GM18867 (cell line): Measurements from ENCODE around the gene CYP19A1.
"Not testable (repeated sequence)": the region's sequence is repeated elsewhere in the genome, so short reads cannot be mapped to it uniquely, and the experiment has no call there.

Experiments used
- ATAC-seq: cut with Tn5 transposase; IDR thresholded peaks from one replicate; pipeline ENCODE4 v1.9.1; 2021; ENCODE audit warnings: mild to moderate bottlenecking, moderate library complexity; ENCODE audit not compliant: unreplicated experiment

Gene CYP19A1

DNA sequence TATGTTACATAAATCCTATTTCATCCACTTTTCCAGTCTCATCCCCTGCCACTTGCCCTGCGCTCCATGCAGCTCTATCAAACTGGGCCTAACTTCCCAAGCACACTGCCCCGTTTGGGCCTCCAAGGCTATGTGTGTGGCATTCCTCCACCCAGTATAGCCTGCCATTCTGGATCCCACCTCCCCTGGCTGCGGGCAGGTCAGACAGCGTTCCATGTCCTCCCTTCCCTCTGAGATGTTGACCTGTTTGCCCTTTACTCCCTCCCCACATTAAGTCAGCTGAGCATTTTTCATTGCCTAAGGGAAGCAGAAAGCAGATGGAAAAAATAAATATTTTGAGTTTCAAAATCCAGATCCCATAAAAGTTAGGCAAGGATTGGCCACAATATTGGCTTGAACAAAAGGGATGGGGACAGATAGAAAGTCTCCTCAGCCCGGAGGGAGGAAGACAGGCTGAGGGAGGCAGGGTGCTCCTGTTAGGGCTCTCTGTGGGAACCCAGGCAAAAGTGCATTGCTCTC, 73.3 kb downstream of the CYP19A1 start:
- no peak for ATAC-seq

DNA sequence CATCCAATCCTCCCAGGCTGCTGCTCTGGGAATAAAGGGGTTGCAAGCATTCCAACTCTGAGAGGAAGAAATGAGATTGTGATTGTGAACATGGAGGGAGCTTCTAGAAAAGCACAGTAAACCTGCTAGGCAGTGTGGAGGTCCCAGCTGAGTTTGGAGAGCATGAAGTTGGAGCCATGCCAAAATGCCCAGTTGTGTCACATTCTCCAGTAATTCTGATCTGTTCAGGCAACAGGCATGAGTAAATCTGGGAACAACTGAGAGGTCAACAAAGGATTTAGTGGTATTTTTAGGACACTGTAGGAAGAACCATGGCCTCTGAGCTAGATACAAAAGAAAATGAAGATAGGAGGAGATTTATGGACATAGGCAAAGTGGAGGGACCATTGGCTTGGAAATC, 74.7 kb downstream of the CYP19A1 start:
- no peak for ATAC-seq

DNA sequence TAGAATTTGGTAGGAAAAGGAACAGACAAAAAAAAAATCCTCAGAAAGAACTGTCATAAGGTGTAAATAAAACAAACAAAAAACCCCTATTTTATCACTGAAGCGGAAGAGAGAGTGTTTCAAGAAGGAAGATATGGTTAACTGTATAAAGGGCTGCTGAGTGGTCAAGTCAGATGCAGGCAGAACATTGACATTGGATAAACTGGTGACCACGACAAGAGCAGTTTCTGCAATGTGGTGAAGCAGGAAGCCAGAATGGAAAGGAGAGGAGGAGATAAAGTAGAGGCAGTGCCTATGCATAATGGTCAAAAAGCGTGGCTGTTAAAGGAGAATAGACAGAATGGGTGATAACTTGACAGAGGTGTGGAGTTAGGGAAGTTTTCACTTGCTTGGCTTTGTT, 75.3 kb downstream of the CYP19A1 start:
- no peak for ATAC-seq

DNA sequence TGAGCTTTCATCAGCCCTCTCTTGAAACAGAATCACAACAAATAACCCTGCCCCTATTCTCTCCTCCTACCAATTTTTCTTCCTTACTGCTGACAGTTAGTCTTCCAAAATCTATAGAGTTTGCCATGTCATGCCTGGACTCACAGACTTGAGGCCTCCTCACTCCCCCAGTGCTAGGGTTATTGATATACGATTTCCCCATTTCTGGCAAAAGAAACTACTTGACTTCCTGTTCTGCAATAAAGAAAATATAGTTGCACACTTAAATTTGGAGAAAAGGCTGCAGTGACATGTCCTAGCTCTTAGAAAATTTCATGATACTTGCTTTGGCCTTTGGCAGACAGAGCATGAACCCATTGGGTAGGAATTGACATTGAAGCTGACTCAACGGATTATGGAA, 75.9 kb downstream of the CYP19A1 start:
- no peak for ATAC-seq

DNA sequence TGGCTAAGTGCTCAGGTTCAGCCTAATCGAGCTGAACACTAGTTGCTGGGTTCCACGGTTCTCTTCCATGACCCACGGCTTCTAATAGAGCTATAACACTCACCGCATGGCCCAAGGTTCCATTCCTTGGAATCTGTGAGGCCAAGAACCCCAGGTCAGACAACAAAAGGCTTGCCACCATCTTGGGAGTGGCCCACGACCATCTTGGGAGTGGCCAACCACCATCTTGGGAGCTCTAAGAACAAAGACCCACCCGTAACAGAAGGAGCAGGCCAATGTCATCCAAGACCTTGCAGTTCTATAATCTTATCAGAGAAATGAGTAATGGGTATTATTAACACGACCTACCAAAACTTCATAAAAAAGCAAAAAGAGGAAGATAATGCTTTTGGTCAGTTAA, 77.3 kb downstream of the CYP19A1 start:
- ATAC-seq, result not testable (repeated sequence)

DNA sequence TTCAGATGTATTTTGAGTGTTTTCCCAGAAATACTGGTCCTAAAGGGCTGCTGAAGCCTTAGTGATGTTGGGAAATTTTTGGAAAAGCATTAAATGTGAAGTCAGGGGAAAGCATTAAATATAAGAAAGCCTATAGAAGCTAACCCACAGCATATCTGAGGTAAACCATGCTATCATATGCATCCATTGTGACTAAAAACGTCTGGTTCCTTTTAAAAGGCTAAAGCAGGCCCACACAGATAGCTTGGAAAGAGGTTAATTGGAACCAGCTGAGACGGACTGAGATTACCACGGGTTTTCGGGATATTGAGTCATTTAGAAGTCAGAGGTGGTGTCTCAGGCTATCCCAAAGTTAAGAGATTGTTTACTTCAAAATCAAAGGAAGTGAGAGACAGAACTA, 78.2 kb downstream of the CYP19A1 start:
- ATAC-seq, result no peak

DNA sequence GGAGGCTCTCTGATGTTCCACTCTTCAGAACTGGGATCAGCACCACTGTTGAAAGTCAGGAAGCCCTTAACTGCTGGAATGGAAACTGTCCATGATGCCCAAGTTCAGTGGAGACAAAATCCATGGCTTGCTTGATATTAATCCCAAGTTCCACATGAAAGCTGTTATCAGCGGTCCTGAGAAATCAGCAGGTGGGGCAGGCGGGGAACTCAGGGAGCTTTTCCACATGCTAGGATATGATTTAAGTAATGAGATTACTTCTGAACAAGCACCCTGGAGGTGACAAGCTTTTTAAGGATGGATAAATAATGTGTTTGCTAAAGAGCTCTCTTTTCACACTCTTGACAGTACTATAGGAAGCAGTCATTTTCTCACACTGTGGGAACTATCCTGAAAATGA, 82.9 kb downstream of the CYP19A1 start:
- ATAC-seq, result no peak

DNA sequence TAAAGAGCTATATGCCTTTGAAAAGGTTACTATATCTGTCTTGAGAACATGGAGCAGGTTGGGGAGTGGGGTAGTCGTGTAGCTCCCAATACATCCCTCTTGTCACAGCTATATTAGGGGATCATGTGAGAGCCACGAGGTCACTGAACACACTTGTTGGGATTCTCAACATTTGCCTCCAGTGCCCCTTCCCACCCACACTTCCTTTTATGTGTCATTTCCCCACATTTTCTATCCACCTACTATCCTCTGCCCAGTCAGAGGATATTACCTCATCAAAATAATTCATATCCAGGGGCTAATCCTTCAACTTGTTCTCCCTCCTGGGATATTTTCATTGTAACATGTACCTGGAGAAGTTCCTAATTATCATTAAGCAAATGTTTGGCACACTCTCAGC, 85.0 kb downstream of the CYP19A1 start:
- ATAC-seq, result no peak

DNA sequence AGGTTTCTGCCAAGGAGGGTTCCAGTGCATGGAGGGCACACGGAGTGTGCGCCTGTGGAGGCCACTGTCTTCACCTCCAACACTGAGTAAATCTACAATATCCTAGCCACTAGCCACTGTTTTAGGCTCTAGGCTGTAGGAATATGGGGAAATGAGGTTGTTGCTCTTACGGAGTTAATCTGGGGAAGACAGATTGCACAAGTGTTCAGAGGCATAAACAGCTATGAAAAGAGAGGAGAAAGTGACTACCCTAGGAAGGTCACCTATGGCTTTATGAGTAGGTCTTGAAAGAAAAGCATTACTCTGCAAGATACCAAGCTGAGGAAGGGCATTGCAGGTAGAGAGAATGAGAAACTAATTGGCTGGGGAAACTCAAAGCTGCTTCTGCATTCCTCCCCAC, 85.7 kb downstream of the CYP19A1 start:
- ATAC-seq, result no peak

DNA sequence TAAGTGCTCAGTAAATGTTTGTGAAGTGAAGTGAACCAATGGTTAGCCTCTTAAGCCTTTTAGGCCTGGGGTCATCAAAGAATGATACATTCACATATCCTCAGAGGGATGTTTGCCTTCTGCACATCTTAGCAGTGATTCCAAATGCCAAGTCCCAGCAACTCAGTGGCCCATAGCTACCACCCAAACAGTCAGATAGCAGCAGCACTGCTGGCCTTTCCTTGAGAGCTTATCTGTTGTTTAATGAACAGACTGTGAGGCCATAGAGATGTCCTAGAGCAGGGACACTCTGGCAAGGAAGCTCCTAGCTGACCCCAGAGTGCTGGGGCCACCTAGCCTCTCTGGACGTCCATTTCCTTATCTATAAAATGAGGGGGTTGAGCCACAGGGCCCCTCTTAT, 86.8 kb downstream of the CYP19A1 start:
- no peak for ATAC-seq

DNA sequence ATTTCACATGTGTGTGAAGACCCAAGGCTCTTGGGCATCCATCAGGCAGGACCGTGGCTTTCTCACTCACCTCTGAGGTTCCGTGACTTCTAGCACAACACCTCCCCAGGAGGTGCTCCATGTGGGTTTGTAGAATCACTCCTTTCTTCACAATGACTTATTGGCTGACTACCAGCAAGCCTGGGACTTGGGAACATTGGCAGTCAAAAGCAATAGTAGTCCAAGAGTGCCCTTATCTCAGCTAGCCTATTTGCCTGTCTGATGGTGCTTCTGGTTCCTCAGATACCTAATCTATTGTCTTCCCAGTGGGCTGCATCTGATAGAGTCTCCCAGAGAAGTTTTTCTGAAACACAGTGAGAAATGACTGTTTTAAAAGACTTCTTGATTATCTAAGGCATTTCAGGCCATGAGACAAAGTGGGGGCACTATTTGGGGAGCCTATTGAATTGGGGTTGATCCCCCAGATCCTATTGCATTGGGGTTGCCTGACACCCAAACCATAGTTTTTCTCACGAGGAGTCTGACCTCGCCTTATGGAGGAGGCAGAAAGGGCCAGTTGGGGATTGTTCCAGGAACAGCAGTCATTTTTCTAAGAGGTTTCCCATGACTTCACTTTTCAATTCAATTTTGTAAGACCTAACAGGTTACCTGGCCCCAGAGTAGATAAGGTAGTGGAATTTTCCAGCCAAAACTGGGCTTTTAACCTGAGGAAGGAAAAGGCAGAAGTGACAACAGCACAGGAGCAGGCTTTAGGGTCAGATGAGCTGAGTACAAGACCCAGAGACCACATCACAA, 88.0 kb downstream of the CYP19A1 start:
- no peak for ATAC-seq

DNA sequence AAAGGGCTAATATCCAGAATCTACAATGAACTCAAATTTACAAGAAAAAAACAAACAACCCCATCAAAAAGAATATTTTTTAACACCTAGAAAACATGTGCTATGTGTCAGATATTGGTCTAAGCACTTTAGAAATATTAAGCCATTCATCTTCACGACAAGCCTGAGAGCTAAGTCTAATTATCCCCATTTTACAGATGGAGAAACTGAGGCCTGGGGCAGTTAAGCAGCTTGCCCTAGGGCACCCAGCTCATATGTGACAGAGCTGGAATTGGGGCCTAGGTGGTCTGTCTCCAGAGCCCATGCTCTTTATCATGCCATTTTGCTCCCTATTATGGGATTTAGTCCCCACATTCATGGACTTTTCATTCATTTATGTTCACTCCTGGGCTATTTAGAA, 92.8 kb downstream of the CYP19A1 start:
- no peak for ATAC-seq

DNA sequence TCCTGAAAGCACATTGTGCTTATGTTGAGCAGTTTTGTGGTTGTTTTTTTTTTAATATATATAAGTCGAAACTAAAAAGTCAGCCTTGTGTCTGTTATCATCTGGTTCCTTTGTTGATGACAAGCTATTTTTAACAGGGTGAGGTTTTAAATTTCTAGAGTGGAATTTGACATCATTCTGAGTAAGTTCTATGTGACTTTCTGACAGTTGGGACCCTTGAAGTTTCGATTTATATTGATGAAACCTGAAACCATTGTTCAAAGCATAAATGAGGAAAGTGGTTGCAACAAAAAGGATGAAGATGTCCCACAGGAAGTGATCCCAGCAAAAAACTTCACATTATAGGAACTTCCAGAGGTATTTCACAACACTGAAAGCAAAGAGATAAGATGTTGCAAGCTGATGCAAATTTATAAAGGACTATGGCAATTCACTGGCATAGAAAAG, 94.0 kb downstream of the CYP19A1 start:
- no peak for ATAC-seq

DNA sequence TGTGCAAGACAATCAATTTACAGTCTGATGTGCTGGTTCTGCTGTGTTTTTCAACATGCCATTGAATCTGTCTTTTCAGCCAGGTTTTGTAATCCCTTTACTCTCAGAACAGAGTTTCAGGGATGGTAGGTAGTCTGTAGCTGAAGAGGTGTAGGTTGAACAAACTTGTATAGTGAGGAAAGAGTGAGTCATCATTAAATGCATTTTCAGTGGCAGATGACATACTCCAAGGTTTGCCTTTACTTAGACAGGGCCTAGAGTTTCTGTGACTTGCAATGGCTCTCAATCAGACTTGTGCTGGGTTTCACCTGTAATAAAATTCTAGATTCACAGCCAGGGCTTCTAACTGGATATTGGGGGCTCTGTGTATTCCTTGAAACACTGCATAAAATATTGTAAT, 94.6 kb downstream of the CYP19A1 start:
- ATAC-seq, result no peak

DNA sequence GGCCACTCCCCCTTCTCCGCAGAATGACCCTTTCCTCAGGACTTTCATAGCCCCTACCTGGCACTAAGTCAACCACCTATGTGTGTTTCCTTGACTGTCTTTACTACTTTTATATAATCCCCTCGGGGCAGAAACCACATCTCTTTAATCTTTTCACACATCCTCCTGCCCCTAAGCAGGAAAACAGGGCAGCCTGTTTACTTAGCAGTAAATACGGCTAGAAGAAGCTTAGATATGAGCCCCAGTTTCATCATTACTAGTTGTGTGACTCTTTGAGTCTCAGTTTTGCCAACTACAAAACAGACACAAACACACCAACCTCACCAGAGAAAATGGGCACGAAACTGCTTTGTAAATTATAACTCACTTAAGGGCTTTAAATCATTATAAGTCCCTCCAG, 98.3 kb downstream of the CYP19A1 start:
- ATAC-seq, result no peak

DNA sequence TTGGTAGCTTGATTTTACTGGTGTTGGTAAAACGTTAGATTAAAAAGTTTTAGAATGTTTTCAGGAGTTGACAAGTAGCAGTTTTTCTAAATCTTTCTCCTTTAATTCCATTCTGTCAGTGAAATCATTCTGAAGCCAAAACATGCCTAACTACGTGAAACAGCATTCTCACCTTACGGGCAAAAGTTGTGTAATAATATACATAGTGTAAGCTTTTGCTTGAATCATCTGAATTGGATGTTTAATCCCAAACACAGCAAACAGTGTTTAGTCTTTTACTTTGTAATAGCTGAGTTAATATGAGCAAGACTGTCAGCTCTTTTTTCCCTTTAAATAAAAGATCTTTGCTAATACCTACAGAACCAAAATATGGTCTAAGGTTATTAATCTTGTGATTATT, 100.6 kb downstream of the CYP19A1 start:
- no peak for ATAC-seq

DNA sequence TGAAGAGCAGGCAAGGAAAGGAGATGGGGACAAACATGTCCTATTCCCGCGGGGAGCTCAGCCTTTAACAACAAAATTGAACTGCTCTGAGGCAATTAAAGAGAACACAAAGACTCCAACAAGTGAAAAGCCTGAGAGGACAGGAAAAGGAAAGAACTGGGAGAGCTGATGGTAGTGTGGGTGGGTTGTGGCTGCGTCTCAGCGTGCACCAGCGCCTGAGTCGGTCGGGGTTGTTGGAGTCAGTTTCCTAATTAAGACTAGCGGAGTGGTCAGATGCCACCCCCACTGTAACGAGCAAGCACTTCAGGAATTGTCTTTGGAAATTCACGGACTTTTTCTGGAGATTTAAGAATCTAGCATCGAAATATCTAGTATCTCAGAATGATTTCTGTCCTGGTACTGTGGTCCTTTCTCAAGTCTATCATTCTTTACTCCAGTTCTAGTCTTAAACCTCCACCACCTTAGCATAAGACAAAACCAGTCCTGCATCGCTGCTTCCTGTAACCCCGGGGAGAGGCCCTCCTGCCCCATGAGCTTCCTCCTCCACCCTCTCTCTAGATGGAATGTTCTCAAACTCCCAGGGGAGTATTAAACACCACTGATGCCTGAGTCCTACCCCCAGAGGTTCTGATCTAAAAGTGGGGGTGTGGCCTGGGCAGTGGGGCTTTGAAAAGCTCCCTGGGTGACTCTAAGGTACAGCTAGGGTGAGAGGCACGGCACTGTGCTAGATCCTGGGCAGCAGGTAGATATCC, 104.0 kb downstream of the CYP19A1 start:
- no peak for ATAC-seq

DNA sequence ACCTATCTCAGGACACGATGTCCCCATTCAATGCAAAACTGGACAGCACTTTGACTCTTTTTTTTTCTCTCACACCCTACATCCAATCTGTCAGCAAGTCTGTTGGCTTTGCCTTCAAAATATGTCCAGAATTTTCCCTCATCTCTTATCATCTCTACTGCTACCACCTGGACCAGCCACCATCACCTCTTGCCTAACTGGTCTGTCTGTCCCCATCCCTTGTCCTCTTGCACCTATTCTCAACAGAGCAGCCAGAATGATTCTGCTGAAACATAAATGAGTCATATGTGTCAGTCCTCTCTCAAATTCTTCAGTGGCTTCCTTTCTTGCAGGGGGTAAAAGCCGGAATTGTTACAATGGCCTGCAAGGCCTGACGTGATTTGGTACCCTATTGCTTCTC, 105.8 kb downstream of the CYP19A1 start:
- ATAC-seq, result no peak

DNA sequence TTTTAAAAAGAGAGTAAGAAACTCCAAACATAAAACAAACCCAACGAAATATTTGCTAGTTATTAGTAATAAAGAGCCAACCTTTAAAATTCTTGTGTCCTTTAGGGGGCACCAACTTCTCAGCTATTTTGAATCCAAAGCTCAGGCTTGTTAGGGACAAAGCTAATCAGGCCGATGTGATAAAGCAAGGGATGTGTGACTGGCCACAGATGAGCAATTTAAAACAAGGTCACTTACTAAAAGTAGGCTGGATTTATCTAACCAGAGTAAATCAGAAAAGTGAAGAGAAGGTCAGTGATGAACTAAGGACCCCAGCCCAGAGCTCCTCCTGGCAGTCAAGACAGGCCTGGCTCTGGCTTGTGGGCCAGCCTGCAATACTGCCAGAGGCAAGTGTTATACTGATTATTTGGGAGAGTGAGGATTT, 108.5 kb downstream of the CYP19A1 start:
- no peak for ATAC-seq

DNA sequence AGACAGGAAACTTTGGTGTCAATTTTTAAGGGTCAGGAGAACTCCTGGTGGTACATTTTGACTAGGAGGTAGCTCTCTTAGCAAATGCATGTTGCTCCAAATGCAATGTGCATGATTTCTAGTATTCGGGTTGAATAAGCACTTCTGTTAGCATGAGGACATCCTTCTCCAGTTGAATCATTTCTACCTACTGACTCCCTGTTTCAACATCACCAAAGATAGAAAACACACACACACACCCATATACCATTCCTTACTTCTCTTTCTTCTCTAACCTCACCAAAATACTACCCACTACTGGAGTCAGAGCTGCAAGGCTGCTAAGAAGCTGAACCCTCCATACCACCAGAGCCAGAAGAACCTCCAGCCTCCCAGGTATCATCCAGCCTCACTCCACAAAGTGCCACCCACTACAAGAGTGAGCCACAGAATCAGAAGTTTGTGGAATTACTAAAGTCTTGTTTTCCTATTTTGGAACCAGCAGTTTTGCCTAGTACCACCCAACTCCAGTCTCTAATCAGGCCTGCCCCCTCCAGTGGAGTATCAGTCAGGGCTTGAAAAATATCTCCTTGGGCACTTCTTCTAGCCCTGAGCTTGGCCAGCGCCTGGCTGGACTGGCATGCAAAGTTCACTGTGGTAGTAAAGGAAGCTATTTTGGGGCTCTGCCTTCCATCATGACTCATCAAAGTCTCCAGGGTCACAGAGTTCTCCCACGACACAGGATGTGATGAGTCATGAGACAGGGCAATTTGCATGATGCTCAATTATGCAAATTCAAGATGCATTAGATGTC, 110.3 kb downstream of the CYP19A1 start:
- ATAC-seq, result peak; percentile 93

DNA sequence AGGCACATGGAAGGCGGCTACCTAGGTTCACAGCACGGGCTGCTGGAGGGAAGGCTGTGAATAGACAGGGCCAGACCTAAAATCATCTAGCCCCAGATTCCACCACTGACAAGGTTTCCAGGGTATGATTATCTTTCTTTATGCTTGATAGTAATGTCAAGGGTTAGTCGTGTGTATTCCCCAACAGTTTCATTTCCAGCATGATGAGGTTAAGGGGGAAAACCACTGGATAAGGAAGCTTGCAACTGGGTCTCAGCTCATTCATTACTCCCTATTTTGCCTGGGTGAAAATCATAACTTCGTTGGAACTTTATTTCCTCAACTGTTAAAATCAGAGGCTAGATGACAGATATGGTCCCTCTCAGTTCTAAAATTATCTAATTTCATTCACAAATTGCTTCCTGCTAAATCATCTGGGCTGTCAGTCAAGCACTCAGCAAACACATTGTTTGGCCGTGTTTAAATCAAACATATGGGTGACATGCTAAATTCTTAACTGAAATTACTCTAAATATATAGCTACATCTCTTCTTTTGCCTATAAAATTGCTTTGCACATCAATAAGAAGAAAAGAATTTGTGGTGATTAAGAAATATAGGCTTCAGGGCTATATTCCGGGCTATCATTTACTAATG, 111.7 kb downstream of the CYP19A1 start:
- ATAC-seq, result no peak
